ENCODE data around the gene SPG7.

GRCh38 chr16:89556750-89557689 lies 48.8 kb downstream of the SPG7 start:
- TF ChIP-seq POLR2A (IDR thresholded peaks at IDR 0.05; ENCODE audit: low read depth, low read length) (no peak), TAF1 (IDR thresholded peaks at IDR 0.05; ENCODE audit: low read depth, low read length) (no peak), POLR2AphosphoS5 (IDR thresholded peaks at IDR 0.05; ENCODE audit: low read depth, low read length) (no peak)
